Measurements from ENCODE around the gene OR10H5.
"Not testable (repeated sequence)": the region's sequence is repeated elsewhere in the genome, so short reads cannot be mapped to it uniquely, and the experiment has no call there.

Gene OR10H5

GRCh38 chr19:15787611-15788155, at the start of gene OR10H5:
OR10H5 (plus strand) TSS chr19:15787661; CDS start chr19:15794049, 6,388 bp downstream.
- no peak for DNase-seq

GRCh38 chr19:15737722-15738121, 49.7 kb upstream of the OR10H5 start, which contains the start of gene OR10H3:
OR10H3 (plus strand) TSS chr19:15737985; CDS start chr19:15741393, 3,408 bp downstream.
- no peak for DNase-seq

GRCh38 chr19:15740785-15741184, 46.7 kb upstream of the OR10H5 start:
- no peak for DNase-seq

- no peak for DNase-seq
These were observed 39.2 kb upstream of the OR10H5 start for GRCh38 chr19:15748239-15748638.

GRCh38 chr19:15758379-15758778, 29.1 kb upstream of the OR10H5 start:
- no peak for DNase-seq

GRCh38 chr19:15759962-15760565, 27.4 kb upstream of the OR10H5 start:
- DNase-seq, result no peak

GRCh38 chr19:15769586-15769985, 17.9 kb upstream of the OR10H5 start:
- no peak for DNase-seq

- DNase-seq, result not testable (repeated sequence)
These were observed 13.3 kb upstream of the OR10H5 start for GRCh38 chr19:15774159-15774558.

- no peak for DNase-seq
These were observed 12.2 kb upstream of the OR10H5 start for GRCh38 chr19:15775249-15775648.

- DNase-seq, result no peak
These were observed 11.2 kb upstream of the OR10H5 start for GRCh38 chr19:15776264-15776663.

- DNase-seq, result no peak
These were observed 10.2 kb upstream of the OR10H5 start for GRCh38 chr19:15776991-15777970.

GRCh38 chr19:15779756-15780476, 7.5 kb upstream of the OR10H5 start:
- DNase-seq, result no peak

GRCh38 chr19:15780610-15781418, 6.6 kb upstream of the OR10H5 start:
- no peak for DNase-seq

GRCh38 chr19:15781661-15782060, 5.8 kb upstream of the OR10H5 start:
- DNase-seq, result no peak

- no peak for DNase-seq
These were observed 5.2 kb upstream of the OR10H5 start for GRCh38 chr19:15782211-15782610.

- DNase-seq, result not testable (repeated sequence)
These were observed 4.6 kb upstream of the OR10H5 start for GRCh38 chr19:15782896-15783295.

- no peak for DNase-seq
These were observed 1.3 kb downstream of the OR10H5 start for GRCh38 chr19:15788594-15789270.

GRCh38 chr19:15790096-15790495, 2.6 kb downstream of the OR10H5 start:
- DNase-seq, result no peak

- not testable (repeated sequence) for DNase-seq
These were observed 6.8 kb downstream of the OR10H5 start for GRCh38 chr19:15794279-15794678.

GRCh38 chr19:15810335-15810734, 22.9 kb downstream of the OR10H5 start:
- DNase-seq, result no peak

- no peak for DNase-seq
These were observed 24.0 kb downstream of the OR10H5 start for GRCh38 chr19:15811476-15811875.

Data from CD4-positive, alpha-beta T cell treated with Interleukin-21 for 1 hour (primary cell).